Subcutaneous adipose tissue (tissue), 4 donors: Measurements from ENCODE around the gene COX20. TPM values are rescaled to one million over a fixed set of nuclear protein-coding genes. Genes with fewer than 3 reads are reported as not detected.

Source experiments
- CTCF ChIP-seq: fragments of 450-650 bp; IDR thresholded peaks from one replicate; pipeline ENCODE4 v1.5.1; 2016; ENCODE audit warnings: low read depth, mild to moderate bottlenecking, control low read depth, antibody characterized with exemption, moderate library complexity
- total RNA-seq, 4 donors: library from RNA; depleted of rRNA; stranded (reverse); fragments of >200 nt; gene quantifications; one replicate each; pipeline ENCODE4 v1.1.0, GENCODE V29; 2016

Gene COX20
- total RNA-seq, 4 donors from 2014 or later: 25.8 to 55.1 (median 31.1) TPM

GRCh38 chr1:244854865-244855578, 19.6 kb downstream of the COX20 start:
- TF ChIP-seq CTCF: no peak

- no peak for TF ChIP-seq CTCF
Measured at GRCh38 chr1:244857761-244858160, 22.3 kb downstream of the COX20 start.

- TF ChIP-seq CTCF: no peak
Measured at GRCh38 chr1:244858357-244858756, 22.9 kb downstream of the COX20 start.

- TF ChIP-seq CTCF: no peak
Measured at GRCh38 chr1:244860078-244860477, 24.6 kb downstream of the COX20 start.

- TF ChIP-seq CTCF: no peak
Measured at GRCh38 chr1:244860914-244861610, 25.6 kb downstream of the COX20 start.

- TF ChIP-seq CTCF: no peak
Measured at GRCh38 chr1:244861683-244862082, 26.2 kb downstream of the COX20 start.

GRCh38 chr1:244862354-244862698, 26.9 kb downstream of the COX20 start:
- TF ChIP-seq CTCF: no peak
